ENCODE results near the gene YDJC.
A peak's percentile ranks its signal among the peaks of the same experiment; 100 is the strongest.
"Not testable (repeated sequence)": the region's sequence is repeated elsewhere in the genome, so short reads cannot be mapped to it uniquely, and the experiment has no call there.

The YDJC gene

DNA sequence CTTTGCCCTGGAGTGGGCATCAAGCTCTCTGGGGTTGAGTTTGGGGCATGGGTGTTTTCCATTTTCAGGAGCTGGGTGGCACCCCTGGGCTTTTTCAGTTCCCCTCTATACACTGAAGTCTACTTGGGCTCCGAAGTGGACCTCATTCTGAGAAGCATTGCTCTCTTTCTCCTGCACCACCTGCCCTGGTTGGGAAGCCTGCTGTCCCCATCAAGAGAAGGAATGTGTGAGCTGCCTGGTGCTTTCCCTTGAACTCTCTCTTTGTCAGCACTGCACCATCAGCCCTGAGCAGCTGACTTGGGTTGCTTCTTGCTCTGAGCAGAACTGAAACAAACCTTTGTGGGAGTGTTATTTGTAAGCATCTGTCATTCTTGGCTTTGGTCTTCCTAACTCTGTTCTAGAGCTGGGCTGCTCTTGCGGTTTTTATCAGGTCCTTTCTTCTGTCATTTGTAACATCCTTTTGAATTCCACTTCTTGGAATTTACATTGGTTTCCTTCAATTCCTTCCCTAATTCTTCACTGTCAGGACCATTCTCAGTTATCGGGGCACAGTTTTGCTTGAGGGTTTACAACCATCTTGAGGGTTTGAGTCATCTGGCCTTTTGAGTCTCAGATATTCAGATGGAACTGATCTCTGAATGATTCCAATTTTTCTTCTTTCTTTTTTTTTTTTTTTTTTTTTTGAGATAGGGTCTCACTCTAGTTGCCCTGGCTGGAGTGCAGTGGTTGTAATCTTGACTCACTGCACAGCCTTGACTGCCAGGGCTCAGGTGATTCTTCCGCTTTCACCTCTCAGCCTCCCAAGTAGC is 41.8 kb downstream of the YDJC start:
- peak; percentile 82 for DNase-seq (ENCODE audit: low spot score)
- TF ChIP-seq, protein P1, sequence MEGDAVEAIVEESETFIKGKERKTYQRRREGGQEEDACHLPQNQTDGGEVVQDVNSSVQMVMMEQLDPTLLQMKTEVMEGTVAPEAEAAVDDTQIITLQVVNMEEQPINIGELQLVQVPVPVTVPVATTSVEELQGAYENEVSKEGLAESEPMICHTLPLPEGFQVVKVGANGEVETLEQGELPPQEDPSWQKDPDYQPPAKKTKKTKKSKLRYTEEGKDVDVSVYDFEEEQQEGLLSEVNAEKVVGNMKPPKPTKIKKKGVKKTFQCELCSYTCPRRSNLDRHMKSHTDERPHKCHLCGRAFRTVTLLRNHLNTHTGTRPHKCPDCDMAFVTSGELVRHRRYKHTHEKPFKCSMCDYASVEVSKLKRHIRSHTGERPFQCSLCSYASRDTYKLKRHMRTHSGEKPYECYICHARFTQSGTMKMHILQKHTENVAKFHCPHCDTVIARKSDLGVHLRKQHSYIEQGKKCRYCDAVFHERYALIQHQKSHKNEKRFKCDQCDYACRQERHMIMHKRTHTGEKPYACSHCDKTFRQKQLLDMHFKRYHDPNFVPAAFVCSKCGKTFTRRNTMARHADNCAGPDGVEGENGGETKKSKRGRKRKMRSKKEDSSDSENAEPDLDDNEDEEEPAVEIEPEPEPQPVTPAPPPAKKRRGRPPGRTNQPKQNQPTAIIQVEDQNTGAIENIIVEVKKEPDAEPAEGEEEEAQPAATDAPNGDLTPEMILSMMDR (IDR thresholded peaks at IDR 0.05; ENCODE audit: extremely low read depth, missing control alignments): no peak

DNA sequence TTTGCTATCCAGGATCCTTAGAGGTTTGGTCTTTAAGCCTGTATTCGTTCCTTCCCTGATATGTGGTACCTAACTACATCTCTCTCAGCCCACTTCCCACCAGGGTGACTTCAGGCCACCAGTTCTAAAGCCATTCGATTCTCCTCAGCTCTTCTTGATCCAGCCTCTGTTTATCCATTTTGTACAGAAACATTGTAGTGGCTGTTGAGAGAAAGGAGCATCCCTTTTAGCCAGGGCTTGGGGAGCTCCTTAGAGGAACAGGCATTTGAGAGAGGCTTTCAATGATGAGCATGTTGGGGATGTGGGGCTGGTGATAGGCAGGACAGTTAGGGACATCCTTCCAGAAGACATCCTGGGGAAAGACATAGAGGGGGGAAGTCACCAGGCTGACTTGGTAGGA is 44.4 kb downstream of the YDJC start:
- DNase-seq (ENCODE audit: low spot score): no peak
- TF ChIP-seq, protein P1 (IDR thresholded peaks at IDR 0.05; ENCODE audit: extremely low read depth, missing control alignments): no peak

DNA sequence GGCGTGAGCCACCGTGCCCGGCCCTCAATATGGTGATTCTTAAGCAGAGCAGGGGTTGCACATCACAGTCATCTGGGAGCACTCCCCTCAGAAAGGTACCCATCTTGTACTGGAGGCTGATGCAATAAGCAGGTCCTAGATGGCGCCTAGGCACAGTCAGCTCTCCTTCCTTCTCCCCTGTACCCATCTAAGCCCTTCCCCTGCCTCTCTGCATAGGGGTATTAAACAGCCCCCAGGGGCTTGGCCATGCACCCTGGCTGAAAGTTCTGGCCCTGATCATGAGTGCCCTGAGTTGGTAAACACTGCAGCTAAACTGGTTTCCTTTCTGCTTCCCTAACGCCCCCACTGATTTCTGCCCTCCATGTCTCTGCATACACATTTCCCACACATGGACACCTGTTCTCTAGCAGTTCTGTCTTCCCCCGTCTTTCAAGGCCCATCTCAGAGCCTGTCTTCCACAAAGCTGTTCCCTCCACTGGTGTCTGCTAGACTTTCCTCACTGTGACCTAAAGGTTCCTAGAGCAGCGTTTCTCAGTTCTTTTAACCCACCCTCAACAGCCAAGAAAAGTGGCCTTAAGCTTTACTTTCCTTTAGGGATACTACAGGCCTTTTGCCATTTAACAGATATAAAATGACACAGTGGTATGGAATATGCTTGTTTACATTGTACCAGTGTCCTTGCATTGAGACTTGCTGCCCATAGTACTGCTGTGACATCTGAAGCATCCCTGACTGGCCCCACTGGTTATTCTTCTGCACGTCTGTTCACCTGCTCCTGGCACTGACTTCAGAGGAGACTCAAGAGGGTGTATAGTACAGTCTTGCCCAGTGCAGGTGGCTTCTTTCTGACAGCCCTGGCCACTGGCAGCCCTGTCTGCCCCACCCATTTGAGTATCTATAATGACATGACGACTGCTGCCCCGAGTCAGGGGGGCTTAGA is 46.8 kb downstream of the YDJC start:
- no peak for DNase-seq (ENCODE audit: low spot score)
- TF ChIP-seq, protein P1 (IDR thresholded peaks at IDR 0.05; ENCODE audit: extremely low read depth, missing control alignments): no peak

DNA sequence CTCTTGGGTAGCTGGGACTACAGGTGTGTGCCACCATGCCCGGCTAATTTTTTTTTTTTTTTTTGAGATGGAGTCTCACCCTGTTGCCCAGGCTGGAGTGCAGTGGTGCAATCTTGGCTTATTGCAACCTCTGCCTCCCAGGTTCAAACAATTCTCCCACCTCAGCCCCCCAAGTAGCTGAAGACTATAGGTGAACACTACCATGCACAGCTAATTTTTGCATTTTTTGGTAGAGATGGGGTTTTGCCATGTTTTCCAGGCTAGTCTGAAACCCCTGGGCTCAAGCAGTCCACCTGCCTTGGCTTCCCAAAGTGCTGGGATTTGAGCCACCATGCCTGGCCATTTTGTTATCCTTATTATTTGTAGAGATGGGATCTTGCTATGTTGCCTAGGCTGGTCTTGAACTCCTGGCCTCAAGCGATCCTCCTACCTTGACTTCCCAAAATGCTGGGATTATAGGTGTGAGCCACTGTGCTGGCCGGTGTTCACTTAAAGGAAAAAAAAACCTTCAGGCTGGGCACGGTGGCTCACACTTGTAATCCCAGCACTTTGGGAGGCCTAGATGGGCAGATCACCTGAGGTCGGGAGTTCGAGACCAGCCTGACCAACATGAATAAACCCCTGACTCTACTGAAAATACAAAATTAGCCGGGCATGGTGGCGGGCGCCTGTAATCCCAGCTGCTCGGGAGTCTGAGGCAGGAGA is 48.7 kb downstream of the YDJC start:
- DNase-seq (ENCODE audit: low spot score): not testable (repeated sequence)

DNA sequence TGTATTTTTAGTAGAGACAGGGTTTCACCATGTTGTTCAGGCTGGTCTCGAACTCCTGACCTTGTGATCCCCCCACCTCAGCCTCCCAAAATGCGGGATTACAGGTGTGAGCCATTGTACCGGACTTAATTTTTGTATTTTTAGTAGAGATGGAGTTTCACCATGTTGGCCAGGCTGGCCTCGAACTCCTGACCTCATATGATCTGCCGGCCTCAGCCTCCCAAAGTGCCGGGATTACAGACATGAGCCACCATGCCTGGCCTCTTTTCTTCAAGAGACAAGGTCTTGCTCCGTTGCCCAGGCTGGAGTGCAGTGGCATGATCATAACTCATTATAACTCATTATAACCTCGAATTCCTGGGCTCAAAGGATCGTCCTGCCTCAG is 49.2 kb downstream of the YDJC start:
- not testable (repeated sequence) for DNase-seq (ENCODE audit: low spot score)

DNA sequence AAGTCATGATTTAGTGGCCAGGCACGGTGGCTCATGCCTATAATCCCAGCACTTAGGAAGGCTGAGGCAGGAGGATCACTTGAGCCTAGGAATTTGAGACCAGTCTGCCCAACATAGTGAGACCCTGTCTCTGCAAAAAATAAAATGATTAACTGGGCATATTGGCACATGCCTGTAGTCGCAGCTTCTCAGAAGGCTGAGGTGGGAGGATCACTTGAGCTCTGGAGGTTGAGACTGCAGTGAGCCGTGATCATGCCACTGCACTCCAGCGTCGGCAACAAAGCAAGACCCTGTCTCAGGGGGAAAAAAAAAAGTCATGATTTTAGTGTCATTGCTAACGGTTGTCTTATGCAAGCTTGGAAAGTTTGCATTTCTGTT is 50.4 kb downstream of the YDJC start:
- DNase-seq (ENCODE audit: low spot score): no peak
- TF ChIP-seq, protein P1 (IDR thresholded peaks at IDR 0.05; ENCODE audit: extremely low read depth, missing control alignments): no peak

All from GM20000 (cell line).